ENCODE data around the gene VAPB.

The VAPB gene

DNA sequence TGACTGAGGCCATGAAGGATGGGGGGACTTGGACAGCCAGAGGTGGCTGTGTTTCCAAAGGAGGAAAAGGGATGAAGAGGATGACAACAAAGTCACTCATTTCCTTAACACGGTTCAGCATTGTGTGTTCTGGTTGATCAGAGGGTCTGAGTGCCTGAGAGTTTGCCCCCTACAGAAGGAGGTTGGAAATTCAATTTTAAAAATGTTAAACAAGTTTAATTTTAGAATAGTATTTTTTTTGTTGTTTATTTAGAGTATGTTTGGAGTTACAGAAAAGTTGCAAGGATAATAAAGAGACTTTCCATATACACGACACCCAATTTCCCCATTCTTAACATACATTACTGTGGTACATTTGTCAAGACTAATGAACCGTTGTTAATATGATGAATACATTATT is 10.3 kb upstream of the VAPB start:
- no peak for DNase-seq

DNA sequence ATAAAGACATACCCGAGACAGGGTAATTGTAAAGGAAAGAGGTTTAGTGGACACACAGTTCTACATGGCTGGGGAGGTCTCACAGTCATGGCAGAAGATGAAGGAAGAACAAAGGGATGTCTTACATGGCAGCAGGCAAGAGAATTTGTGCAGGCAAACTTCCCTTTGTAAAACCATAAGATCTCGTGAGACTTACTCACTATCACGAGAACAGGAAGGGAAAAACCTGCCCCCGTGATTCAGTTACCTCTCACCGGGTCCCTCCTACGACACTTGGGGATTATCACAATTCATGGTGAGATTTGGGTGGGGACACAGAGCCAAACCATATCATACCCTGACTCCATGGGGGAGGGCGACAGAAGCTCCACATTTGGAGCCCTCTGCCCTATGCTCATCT is 7.4 kb upstream of the VAPB start:
- DNase-seq: no peak

DNA sequence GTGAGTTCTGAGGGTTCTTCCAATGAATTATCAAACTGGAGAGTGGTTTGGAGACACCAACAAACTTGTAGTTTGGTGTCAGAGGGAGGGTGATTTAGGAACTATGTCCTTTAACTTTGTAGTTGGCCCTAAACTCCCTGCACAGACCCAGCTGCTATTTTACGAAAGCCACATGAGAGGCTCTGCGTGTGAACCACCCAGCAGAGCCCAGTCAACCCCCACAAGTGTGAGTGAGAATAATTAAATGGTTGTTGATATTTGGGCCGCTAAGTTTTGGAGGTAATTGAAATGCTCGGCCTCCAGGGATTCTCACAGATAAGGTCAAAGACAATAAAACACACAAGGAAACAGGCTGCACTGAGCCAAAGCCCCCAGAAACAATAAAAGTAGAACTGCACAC is 6.9 kb upstream of the VAPB start:
- DNase-seq: no peak

- no peak for DNase-seq
Measured at GRCh38 chr20:58384821-58385220, 4.2 kb upstream of the VAPB start.

GRCh38 chr20:58388028-58388601 is 914 bp upstream of the VAPB start:
- DNase-seq: no peak

- peak; percentile 62 for DNase-seq
Measured at GRCh38 chr20:58389324-58389967, 417 bp downstream of the VAPB start.

GRCh38 chr20:58389968-58390658 is 1.1 kb downstream of the VAPB start:
- no peak for DNase-seq

GRCh38 chr20:58390659-58391035 is 1.6 kb downstream of the VAPB start:
- no peak for DNase-seq

- DNase-seq: no peak
Measured at GRCh38 chr20:58392286-58392685, 3.3 kb downstream of the VAPB start.

- DNase-seq: no peak
Measured at GRCh38 chr20:58393299-58393698, 4.3 kb downstream of the VAPB start.

DNA sequence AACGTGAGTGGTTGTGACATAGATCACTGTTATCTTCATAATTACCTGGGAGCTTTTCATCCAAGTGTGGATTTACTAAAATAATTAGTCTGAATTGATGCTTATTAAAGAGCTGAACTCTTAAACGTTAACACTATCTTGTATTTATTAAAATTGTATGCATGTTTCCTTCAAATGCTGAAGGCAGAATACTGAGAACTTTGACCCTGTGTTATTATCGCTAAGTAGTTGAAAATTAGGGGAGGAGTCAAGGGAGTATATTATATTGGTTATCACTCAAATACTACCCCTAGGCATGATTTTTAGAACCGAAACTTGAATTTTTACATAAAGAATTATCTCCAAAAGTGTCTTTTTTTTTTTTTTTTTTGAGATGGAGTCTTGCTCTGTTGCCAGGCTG is 5.8 kb downstream of the VAPB start:
- no peak for DNase-seq

DNA sequence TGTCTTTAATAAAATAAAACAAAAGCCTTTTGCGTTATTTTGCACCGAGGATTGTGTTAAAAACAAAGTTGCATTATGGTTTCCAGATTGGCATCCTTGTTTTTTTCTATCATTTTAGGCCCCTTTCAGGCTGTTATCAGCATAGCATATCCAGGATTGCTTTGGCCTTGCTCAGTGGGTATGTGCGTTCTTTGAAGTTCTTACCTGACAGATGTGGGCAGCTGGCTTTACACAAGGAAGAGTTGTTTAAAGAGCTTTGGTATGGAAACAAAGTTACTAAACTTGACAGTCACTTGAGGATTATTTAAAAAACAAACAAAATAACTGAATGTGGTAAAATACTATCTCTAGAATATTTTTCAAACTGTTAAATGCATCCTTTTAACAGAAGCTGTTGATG is 6.6 kb downstream of the VAPB start:
- no peak for DNase-seq

GRCh38 chr20:58397429-58397828 is 8.4 kb downstream of the VAPB start:
- no peak for DNase-seq

- DNase-seq: no peak
Measured at GRCh38 chr20:58398254-58398653, 9.2 kb downstream of the VAPB start.

DNA sequence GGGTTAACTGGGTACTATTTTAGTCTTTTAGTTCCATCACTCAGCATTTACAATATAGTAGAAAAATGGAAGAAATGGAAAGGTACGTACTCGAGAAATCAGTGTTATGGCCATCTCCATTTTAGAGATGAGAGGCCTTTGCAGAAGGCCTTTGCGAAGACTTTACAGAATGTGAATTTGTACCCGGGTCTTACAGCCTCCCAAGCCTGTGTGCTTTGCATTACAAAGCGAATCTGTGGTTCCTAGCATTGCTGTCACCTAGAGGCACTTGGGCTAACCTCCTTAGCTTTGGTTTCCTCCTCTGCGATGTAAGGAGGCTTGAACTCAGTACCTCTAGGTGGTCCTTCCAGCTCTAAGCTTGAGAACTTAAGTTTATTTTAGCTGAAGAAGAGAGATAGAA is 10.9 kb downstream of the VAPB start:
- DNase-seq: no peak

GRCh38 chr20:58401162-58401561 is 12.1 kb downstream of the VAPB start:
- DNase-seq: no peak

DNA sequence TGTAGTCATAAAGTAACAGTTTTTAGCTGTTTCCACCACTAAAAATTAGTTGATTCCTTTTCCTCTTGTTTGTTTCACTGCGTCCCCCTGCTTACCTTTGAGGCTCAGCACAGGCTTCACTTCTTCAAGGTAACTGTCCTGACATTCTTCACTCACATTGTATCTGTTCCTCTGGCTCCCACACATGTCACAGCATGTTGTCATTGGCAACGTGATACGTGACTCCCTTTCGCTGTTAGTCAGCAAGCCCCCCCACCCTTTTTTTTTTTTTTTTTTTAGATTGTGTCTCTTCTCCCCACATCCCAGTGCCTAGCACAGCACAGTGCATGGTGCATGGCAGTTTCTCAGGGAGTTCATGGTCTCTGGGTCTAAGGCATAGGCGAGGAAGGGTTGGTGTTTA is 13.3 kb downstream of the VAPB start:
- no peak for DNase-seq

DNA sequence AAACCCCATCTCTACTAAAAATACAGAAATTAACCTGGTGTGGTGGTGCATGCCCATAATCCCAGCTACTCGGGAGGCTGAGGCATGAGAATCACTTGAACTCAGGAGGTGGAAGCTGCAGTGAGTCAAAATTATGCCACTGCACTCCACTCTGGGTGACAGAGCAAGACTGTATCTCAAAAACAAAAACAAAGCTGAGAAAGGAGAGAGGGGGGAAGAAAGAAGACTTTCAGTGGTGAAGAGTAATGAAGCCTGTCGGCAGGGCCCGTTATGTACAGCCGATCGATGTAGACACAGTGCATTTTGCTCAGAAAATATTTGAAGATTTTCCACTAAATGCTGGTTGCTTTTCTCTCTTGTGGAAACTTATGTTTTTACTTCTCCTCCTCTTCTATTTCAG is 13.8 kb downstream of the VAPB start:
- no peak for DNase-seq

DNA sequence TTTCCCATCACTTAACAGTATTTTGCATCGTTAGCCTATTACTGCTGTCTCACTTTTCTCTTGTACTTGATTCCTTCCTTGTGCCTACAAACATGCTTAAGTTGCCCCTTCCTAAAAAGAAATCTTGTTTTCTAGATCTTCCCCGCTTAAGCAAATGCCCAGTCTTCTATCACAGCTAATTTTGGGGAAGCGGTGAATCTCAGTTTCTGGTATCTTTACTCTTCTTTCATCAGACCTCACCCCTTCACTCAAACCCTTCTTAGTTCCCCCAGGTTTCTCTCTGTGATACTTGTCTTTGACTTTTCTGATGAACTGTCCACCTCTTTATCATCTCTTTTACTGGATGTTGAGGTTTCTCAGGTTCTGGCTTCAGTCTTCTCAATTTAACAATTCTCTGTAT is 14.2 kb downstream of the VAPB start:
- DNase-seq: no peak

DNA sequence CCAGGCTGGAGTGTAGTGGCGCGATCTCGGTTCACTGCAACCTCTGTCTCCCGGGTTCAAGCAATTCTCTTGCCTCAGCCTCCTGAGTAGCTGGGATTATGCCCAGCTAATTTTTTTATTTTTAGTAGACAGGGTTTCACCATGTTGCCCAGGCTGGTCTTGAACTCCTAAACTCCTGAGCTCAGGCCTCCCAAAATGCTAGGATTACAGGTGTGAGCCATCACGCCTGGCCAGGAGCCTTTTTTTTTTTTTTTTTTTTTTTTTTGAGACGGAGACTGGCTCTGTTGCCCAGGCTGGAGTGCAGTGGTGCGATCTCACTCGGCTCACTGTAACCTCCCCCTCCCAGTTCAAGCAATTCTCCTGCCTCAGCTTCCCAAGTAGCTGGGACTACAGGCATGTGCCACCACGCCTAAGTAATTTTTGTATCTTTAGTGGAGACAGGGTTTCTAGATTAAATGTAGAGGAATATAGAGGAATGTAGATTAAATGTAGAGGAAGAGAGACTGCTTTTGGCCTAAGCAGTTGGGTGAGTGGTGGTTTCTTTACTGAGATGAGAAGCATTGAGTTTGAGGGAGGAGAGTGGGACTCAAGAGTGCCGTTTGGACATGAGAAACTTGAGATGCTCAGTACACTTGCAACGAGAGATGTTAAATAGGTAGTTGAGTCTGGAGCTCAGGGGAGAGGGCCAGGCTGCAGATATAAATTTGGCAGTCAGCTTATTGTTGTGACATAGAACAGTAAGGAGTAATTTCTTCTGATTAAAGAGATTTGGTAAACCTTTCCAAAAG is 16.7 kb downstream of the VAPB start:
- no peak for DNase-seq

DNA sequence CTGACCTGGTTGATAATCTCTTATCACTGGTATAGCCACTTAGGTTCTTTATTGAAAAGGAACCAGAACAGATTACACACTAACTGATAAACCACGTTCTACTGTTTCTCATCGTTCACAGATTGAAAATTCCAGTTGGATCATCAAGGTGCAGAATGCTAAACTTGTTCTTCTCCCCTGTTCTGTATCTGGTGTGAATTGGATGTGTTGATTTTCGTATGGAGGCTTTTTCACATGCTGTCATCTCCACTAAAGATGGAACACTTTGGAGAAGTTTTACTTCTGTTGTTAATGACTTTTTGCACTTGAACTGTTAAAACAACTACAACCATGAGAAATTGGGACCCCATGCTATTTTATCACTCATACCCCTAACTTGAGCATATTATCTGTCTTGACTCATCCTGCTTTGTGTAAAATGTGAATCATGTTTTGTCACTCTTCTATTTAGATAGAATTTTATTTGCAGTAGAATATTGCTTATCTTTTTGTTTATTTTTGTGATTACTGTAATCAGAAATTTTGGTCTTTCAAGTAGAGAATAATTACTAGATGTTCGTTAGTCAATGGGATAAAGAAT is 17.5 kb downstream of the VAPB start:
- no peak for DNase-seq

DNA sequence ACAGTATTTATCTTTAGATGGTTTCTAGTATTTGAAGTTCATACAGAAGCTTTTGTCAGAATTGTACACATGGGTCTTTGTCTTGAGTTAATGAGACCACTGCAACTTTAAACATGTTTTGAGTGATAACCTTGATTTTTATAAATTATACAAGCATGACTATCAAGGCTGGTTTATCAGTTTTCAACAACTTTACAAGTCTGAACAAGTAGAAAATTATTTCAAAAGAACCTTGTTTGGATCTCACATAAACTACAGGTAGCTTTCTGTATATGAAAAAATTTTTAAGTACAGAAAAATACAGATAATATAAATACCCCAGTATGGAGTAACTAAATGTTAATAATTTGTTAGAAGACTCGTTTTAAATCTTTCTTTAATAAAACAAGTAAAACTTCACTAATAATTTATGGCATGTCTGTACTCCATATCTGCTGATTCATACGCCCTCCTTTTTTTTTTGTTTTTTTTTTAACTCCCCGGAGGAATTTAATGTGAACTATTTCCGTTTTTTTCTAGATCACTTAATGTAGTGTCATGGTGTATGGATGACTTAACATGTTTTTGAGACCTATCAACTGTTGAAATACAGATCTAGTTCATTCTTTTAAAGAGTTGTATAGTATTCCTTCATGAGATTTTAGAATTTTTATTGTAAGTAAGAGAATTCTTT is 18.3 kb downstream of the VAPB start:
- no peak for DNase-seq

Data from retina (tissue), 1 donor.